CD4-positive, alpha-beta T cell treated with Interleukin-4 for 4 hours (primary cell): Measurements from ENCODE around the gene KLHL3.

Source experiments
- DNase-seq: peaks from one replicate; pipeline ENCODE4 v3.0.0-alpha.2; 2020

KLHL3 gene

GRCh38 chr5:137630216-137630971 is 105.5 kb downstream of the KLHL3 start:
- no peak for DNase-seq

GRCh38 chr5:137629646-137630045 is 106.2 kb downstream of the KLHL3 start:
- DNase-seq, result peak; percentile 52

GRCh38 chr5:137627706-137628105 is 108.2 kb downstream of the KLHL3 start:
- DNase-seq, result no peak

GRCh38 chr5:137627293-137627692 is 108.6 kb downstream of the KLHL3 start:
- DNase-seq, result no peak

- no peak for DNase-seq
Measured at GRCh38 chr5:137624786-137625349, 111.0 kb downstream of the KLHL3 start.

- no peak for DNase-seq
Measured at GRCh38 chr5:137622850-137623249, 113.0 kb downstream of the KLHL3 start.

- DNase-seq, result no peak
Measured at GRCh38 chr5:137621861-137622823, 113.7 kb downstream of the KLHL3 start.

GRCh38 chr5:137621306-137621705 is 114.6 kb downstream of the KLHL3 start:
- no peak for DNase-seq

- DNase-seq, result no peak
Measured at GRCh38 chr5:137619191-137619870, 116.6 kb downstream of the KLHL3 start.

- DNase-seq, result no peak
Measured at GRCh38 chr5:137618476-137618875, 117.4 kb downstream of the KLHL3 start.

- DNase-seq, result no peak
Measured at GRCh38 chr5:137617528-137618205, 118.2 kb downstream of the KLHL3 start.

- DNase-seq, result no peak
Measured at GRCh38 chr5:137616046-137616445, 119.8 kb downstream of the KLHL3 start.

- no peak for DNase-seq
Measured at GRCh38 chr5:137615171-137615775, 120.6 kb downstream of the KLHL3 start.

GRCh38 chr5:137613554-137614265 is 122.2 kb downstream of the KLHL3 start:
- no peak for DNase-seq

GRCh38 chr5:137612576-137612975 is 123.3 kb downstream of the KLHL3 start:
- no peak for DNase-seq

GRCh38 chr5:137611794-137612435 is 124.0 kb downstream of the KLHL3 start:
- DNase-seq, result no peak

- DNase-seq, result no peak
Measured at GRCh38 chr5:137611011-137611580, 124.8 kb downstream of the KLHL3 start.

GRCh38 chr5:137610598-137610997 is 125.3 kb downstream of the KLHL3 start:
- DNase-seq, result no peak

GRCh38 chr5:137609127-137609526 is 126.8 kb downstream of the KLHL3 start:
- no peak for DNase-seq

GRCh38 chr5:137607771-137608170 is 128.1 kb downstream of the KLHL3 start:
- DNase-seq, result no peak
